Mammary epithelial cell (primary cell): ENCODE data around the gene IGSF6.
"Not testable (repeated sequence)": the region's sequence is repeated elsewhere in the genome, so short reads cannot be mapped to it uniquely, and the experiment has no call there.

Experiments used
- EZH2 ChIP-seq: IDR thresholded peaks from 2 replicates; pipeline ENCODE4 v1.6.1; 2012; ENCODE audit warnings: low read length, inconsistent platforms, borderline replicate concordance
- TF ChIP-seq, protein P1 (sequence below), 2 donors: IDR thresholded peaks in 1 of 2; conservative IDR thresholded peaks in 1 of 2; 2 replicates each; pipeline ENCODE4 v1.5.1; 2011 to 2012; ENCODE audit warnings: inconsistent platforms in 2 of 2, low read length in 2 of 2, mild to moderate bottlenecking in 2 of 2, control low read depth in 1 of 2, low read depth in 1 of 2; ENCODE audit not compliant: insufficient read depth in 1 of 2; ENCODE audit errors: extremely low read depth in 1 of 2

DNA sequence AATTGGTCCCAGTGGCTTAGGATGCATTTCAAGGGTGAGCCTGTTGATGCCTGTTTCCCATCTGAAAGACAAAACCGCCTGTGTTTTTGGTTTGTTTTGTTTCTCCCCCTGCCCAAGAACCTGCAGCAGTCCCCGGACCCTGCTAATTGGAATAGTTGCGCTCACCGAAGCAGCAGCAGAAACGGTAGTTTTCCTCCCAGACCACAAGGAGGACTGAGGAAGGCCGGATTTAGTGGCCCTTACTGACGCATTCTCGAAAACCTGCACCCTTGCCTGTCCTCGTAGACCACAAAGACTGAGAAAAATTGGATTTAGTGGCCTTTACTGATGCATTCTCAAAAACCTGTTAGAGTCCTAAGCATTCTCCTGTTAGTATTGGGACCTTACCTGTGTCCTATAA is 16.7 kb downstream of the IGSF6 start:
- TF ChIP-seq, protein P1, sequence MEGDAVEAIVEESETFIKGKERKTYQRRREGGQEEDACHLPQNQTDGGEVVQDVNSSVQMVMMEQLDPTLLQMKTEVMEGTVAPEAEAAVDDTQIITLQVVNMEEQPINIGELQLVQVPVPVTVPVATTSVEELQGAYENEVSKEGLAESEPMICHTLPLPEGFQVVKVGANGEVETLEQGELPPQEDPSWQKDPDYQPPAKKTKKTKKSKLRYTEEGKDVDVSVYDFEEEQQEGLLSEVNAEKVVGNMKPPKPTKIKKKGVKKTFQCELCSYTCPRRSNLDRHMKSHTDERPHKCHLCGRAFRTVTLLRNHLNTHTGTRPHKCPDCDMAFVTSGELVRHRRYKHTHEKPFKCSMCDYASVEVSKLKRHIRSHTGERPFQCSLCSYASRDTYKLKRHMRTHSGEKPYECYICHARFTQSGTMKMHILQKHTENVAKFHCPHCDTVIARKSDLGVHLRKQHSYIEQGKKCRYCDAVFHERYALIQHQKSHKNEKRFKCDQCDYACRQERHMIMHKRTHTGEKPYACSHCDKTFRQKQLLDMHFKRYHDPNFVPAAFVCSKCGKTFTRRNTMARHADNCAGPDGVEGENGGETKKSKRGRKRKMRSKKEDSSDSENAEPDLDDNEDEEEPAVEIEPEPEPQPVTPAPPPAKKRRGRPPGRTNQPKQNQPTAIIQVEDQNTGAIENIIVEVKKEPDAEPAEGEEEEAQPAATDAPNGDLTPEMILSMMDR (conservative IDR thresholded peaks at IDR 0.05 in 1 of 2, IDR thresholded peaks at IDR 0.05 in 1 of 2; ENCODE audit: extremely low read depth in 1 of 2, insufficient read depth in 1 of 2, low read depth in 1 of 2, low read length in 2 of 2) = not testable (repeated sequence)
- not testable (repeated sequence) for TF ChIP-seq EZH2
